SW 1271 (cell line): ENCODE measurements around the gene KLHDC3.
A peak's percentile ranks its signal among the peaks of the same experiment; 100 is the strongest.
"Not testable (repeated sequence)": the region's sequence is repeated elsewhere in the genome, so short reads cannot be mapped to it uniquely, and the experiment has no call there.

ENCODE experiments used
- DNase-seq, 2 experiments: peaks; one replicate each; lab custom pipeline; 2025; lab: John Stamatoyannopoulos, UW

The KLHDC3 gene

DNA sequence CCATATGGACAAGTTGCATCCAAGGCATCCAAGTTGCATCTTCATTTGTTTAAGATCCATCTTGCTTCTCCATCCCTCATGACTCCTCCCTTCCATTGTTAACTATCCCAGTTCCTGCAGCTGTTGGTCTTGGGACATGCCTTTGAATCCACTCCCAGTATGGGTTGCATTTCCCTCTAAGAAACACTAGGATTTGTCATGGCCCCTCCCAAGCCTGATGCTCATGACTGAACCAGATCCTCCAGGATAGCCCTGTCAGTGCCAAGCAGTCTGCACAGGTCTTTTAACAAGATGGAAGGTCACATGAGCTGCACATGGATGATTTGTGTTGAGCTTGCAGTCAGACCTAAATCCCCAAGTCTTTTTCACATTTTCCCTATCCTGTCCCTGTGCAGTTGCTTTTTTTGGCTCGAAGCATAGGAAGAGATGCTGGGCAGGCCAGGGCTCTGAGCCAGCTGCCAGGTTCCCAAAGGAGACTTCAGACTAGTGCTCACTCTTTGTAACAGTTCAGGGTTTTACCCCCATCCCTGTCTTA, 25.5 kb upstream of the KLHDC3 start:
- no peak for DNase-seq

DNA sequence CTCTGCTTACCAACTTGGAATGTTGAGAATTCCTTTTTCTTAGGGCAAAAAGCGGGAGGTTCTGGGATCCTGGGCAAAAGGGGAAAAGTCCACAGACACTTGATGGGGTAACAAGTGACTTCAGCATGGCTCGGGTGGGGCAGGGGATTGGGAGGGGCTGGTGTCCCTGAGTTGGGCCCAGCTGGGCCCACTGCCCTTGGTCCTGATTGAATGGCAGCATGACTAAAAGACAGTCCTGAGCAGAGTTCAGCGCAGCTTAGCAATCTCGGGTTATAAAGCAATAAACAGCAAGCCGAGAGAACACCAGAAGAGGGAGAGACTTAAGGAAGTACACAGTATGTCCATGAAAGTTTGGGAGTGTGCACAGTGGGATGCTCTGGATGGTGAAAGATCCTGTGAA, 24.1 kb upstream of the KLHDC3 start:
- no peak for DNase-seq

DNA sequence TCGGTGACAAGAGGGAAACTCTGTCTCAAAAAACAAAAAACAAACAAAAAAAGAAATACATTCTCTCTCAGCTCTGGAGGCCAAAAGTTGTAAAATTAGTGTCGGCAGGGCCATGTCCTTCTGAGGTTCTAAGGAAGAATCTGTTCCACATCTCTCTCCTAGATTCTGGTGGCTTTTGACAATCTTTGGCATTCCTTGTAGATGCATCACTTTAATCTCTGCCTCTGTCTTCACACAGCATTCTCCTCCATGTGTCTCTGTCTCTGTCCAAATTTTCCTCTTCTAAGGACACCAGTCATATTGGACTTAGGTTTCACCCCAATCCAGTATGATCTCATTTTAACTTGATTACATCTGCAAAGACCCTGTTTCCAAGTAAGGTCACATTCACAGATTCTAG, 20.6 kb upstream of the KLHDC3 start:
- no peak for DNase-seq

DNA sequence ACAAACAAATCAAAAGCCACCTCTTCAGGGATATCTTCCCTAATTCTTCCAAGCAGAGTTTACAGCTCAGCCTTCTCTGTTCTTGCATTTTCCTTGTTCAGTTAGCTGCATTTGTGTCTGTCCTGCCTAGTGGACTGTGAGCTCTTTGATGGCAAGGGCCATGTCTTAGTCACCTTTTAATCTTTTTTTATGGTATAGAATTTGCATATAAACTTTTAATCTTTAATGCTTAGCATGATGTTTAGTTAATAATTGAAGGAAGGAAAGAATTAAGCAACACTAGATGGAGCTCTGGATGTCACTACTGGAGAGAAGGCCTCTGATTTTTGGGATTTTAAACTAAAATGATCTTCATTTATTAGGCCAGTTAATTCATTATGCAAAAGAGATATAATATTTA, 17.5 kb upstream of the KLHDC3 start:
- peak in 1 of 2 experiments; percentile 17 for DNase-seq

DNA sequence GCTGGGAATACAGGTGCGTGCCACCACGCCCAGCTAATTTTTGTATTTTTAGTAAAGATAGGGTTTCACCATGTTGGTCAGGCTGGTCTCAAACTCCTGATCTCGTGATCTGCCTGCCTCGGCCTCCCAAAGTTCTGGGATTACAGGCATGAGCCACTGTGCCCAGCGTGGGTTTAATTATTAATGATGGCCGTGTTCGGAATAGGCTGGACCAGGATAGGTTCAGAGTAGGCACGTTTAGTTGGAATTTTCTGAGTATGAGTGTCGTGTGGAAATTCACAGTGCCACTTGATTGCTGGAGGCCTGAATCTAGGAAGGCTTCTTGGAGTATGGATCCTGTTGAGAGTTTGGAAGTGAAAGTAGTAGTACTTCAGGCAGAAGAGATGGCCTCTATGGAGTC, 15.8 kb upstream of the KLHDC3 start:
- not testable (repeated sequence) for DNase-seq

DNA sequence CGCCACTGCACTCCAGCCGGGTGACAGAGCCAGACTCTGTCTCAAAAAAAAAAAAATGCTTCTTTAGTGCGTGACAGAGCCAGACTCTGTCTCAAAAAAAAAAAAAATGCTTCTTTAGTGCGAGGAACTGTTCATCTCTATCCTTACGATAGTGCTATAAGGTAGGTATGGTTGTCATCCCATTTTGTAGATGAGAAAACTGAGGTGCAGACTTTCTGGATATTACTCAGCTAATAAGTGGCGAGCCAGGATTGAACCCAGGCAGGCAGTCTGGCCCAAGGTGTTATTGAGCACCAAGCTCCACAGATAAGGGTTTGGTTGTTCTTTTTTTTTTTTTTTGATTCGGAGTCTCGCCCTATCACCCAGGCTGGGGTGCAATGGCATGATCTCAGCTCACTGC, 12.2 kb upstream of the KLHDC3 start:
- DNase-seq = no peak

DNA sequence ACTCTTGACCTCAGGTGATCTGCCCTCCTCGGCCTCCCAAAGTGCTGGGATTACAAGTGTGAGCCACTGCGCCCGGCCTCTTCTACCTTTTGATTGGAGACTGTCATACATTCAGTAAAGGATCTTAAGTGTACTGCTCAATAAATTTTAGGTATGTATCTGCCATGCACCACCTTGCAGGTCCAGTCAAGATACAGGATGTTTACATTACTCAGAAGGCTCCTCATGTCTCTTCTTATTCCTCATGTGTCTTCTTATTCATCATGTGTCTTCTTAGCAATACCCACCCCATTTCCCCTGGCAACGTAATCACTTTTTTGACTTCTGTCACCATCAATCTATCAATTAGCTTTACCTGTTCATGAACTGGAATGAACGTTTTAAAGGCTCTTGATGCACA, 8.2 kb upstream of the KLHDC3 start:
- no peak for DNase-seq

DNA sequence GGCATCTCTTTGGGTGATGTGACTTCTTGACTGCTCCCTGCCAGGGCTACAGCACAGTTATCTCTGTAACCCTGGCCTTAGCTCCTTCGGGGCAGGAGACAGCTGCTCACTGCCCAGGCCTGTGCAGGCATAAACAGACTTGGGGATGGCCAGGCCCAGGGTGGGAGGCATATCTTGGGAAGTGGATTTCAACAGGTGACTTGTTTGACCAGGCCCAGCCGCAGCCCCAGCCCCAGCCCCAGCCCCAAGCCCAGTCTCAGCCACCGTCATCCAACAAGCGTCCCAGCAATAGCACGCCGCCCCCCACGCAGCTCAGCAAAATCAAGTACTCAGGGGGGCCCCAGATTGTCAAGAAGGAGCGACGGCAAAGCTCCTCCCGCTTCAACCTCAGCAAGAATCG, 7.8 kb upstream of the KLHDC3 start:
- DNase-seq = no peak

DNA sequence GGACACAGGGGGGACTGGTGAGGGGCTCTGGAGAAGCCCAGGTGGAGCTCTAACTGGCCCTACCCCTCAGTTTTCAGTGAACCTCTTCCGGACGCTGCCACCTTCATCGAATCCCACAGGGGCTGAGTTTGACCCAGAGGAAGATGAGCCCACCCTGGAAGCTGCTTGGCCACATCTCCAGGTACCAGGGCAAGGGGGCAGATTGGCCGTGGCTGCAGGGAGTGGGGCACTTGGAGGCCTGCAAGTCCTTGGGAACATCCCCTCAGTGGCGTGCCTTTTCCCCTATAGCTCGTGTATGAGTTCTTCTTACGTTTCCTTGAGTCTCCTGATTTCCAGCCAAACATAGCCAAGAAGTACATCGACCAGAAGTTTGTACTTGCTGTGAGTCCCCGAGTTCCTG, 6.9 kb upstream of the KLHDC3 start:
- no peak for DNase-seq

DNA sequence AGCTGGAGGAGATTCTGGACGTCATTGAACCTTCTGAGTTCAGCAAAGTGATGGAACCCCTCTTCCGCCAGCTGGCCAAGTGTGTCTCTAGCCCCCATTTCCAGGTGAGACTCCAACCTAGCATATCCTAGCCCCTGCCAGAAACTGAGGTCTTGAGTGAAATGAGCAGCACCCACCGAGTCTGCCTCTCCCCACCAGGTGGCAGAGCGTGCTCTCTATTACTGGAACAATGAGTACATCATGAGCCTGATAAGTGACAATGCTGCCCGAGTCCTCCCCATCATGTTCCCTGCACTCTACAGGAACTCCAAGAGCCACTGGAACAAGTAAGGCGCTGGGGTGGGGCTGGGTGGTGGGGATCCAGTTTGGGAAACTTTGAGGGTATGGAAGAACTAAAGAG, 4.9 kb upstream of the KLHDC3 start:
- DNase-seq = peak in 1 of 2 experiments; percentile 49

DNA sequence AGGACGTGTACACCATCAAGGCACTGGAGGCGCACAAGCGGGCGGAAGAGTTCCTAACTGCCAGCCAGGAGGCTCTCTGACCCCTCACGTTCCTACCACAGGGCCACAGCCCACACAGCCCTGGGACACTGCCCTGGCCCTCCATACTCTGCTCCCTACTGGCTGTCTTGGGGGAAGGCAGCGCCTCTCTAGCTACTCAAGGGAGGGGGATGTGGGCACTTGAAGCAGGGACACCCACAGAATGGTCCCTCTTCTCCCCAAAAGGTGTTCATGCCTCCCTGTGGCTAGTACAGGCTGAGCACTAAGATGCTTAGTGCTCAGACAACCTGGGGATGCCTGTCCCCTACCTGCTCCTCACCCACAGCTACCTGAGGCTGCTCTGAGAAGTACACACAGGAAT, 2.8 kb upstream of the KLHDC3 start:
- no peak for DNase-seq

DNA sequence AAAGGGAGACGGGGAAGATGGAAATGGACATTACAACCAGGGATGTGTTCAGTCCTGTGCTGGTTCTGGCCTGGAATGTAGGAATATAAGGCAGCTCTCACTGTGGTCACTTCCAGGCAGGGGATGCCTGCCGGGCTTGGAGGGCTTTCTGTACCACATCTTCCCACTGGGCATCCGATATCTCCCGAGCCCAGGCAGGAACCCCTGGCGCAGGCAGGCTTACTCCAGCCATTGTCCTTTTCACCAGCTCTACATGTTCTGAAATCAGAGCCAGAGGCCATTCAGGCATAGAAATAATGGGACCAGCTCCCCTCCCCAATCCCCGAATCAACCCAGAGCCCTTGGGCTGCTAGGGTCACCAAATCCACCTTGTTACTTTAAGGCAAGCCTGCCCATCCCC, 1.7 kb upstream of the KLHDC3 start:
- DNase-seq = no peak

DNA sequence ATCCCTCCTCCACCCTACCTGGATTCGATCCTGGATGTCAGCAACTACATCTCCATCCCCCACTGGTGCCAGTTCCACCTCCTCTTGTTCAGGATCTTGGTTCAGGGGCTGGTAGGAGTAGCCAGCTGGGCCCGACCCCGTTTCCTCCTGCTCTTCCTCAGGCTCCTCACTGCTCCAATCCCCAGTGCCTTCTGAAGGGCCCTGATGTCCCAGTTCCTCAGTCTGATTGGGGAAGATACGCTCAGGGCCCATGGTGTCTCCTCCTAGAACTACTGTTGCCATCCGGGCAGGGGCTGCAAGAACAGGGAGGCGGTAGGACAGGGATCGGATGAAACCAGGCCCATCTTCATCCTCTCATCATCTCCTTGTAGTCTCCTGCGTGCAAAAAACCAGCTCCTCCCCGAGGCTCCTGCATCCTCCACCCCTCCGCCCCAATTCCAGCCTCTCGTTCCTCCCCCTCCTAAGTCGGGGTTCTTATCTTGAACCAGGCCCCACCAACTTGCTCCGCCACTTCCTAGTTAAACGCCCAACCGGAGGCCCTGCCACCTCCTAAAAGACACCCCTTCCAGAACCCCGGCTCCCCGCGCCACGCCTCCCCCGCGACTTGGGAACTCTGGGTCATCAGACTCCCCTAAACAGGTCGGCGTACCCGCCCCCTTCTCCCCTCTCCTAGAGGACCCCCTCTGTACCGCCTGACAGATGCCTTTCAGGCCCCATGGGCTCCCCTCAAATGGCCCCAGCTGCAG, 779 bp upstream of the KLHDC3 start:
- no peak for DNase-seq

DNA sequence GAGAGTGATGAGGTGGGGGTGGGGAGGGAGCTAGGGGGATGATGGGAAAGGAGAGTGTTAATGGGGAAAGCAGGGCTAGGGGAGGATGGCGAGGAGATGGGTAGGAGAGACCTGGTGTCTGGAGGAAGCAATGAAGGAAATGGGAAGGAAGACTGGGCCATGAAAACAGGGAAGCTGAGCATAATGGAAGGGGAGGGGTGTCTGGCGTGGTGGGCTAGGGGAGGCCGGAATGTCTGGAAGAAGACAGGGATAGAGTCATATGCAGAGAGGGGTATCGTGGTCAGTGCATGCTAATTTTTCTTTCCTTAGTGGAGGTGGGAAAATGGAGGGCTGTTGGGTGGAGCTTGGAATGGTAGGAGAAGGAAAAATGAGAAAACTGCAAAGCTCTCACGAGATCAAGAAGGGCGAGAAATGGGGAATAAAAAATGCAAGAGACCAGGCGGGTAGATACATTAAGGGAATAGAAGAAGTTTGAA, 423 bp downstream of the KLHDC3 start:
- DNase-seq = peak; percentile 29 to 34

DNA sequence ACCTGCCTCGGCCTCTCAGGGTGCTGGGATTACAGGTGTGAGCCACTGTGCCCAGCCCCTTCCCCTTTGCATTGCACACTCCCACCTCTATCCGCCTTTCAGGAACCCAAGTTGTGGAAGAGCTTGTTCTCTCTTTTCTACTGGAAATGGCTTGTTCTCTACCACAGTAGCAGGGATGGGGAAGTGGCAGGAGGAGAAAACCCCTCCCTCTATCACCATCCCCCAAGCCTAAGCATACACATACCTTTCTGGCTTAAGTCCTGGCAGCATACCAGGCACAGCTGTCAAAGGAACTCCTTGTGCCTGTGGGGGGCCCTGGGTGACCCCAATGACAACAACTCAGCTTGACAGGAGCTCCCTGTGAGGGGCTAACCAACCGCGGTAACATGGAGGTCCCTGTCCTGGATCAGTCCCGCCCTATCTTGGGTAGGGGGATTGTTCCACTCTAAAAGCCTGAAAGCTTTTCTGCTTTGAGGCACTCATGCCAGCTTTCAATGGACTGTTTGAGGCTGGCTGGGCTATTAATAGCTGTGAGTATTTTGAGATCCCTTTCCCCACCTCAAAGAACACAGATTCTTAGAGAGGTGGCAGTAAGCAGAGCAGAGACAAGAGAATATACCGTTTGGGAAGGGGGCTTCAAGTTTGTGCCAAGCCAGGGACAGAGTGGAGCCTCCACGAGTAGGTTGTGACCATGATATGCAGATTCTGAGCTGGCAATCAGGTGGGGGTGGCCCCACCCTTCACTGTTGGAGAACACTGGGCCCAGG, 2.3 kb downstream of the KLHDC3 start:
- no peak for DNase-seq

DNA sequence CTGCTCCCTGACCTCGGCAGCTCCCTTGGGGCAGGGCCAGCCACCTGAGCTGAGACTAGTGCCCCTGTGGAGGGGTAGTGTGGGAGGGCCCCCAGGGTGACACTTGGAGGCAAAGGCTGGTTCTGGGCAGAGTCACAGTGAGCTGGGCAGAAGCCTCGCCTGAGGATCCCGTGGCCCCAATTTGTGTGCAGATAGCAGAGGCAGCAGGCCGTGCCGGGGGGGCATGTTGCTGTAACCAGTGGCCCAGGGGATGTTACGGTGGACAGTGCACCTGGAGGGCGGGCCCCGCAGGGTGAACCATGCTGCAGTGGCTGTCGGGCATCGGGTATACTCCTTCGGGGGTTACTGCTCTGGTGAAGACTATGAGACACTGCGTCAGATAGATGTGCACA, 2.9 kb downstream of the KLHDC3 start:
- DNase-seq = no peak

DNA sequence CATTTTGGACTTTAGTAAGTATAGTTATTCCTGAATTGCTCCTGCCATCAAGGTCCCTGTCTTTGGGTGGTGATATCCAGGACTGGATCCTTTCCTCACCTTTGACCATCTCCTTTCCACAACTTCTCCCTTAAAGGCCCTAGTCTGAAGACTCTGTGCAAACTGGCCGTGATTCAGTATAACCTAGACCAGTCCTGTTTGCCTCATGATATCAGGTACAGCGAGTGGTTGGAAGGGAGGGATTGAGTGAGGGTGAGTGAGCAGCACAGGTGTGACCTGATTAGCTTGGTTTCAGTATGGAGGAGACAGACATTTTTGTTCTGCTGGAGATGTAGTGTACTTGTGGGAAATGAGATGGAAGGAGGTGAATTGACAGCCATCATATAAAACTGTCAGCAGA, 5.1 kb downstream of the KLHDC3 start:
- no peak for DNase-seq

DNA sequence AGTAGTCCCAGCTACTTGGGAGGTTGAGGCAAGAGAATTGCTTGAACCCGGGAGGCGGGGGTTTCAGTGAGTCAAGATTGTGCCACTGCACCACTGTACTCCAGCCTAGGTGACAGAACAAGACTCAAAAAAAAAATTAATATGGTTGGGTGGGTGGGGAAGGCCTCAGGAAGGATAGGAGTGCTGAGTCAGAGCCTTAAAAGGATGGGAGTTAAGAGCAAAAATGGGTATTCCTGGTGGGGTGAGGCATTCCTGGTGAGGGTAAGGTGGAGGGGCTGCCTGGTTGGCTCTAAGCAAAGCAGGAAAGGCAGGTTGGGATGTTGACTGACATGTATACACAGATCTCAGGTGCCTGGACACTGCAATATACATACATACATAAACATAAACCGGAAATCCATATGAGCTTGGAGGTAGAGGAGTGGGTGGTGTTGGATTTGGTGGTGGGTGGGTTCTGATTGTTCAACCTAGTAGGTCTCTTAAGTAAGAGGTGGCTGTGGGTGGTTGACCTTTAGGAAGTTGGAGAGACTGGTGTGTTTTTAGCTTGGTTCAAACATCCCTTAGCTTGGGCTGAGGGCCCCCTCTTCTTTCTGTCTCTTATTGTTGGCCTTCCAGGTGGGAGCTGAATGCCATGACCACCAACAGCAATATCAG, 6.1 kb downstream of the KLHDC3 start:
- DNase-seq = no peak

DNA sequence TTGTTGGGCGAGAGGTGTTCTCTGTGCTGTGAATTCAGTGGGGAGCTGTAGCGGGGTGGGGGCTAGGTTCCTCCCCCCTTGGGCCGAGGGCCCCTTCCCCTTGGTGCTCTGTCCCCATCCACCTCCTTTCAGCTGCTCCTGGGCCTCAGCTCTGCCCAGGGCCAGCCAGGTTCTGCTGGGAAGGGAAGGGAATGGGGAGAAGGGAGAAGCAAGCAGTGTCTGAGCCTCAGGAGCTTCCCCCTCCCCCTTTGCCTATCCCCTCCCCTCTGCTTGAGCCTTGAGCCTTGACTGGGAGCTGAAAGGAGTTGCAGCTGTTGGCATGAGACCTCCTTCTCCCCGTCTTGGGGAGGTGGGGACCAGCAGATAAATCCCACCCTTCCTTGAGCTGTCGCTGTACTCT, 6.8 kb downstream of the KLHDC3 start:
- DNase-seq = peak in 1 of 2 experiments; percentile 33

DNA sequence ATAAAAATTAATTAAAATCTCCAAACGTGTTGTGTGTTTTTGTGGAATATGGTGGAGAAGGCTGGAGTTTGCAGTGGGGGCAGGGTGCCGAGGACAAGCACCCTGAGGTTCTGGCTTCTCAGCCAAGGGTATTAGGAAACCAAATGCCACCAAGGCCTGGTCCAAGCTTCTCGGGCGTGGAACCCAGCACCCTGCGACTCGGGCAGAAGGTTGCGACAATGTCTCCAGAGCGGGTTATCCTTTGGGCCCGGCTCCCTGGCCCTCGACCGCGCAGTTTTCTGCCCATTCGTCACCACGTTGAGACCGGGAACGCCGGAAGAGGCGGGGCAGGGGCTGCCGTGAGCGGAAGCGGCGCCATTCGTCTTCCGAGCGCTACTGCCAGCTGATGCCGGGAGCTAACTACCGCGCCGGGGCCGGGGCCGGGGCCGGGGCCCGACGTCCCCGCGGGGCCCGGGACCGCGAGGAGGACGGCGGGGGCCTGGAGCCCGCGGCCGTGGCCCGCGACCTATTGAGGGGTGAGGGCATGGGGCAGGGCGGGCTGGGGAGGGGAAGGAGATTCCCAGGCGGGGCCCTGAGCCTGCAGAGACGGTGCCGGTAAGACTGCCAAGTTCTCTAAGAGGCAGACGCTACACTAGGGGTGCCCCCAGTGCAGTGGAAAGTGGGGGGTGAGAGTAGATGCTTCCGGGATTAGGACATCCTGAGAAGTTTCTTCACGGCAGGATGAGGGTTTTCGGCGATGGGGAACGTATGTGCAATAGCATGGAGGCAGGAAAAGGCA, 7.4 kb downstream of the KLHDC3 start, which contains the start of gene RRP36:
RRP36 (plus strand) TSS at position 354 of the 778 bp plus-strand sequence; CDS start at position 386, 32 bp downstream.
- peak; percentile 55 to 74 for DNase-seq

DNA sequence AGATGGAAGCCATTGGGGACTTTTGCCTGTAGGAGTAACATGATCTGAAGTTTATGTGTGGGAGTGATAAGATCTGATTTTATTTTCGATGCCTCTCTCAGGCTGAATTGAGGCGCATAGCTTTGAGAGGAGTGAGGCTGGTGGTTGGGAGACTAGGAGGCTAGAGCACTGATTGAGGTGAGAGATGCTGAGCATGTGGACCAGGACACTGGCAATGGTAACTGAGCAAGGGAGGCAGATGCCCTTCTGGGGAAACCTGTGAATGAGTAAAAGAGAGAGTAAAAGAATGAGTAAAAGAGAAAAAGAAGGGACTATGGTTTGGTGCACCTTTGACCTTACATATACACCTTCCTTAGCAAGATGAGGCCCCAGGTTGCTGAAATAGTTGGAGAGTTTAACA, 10.4 kb downstream of the KLHDC3 start:
- DNase-seq = no peak

DNA sequence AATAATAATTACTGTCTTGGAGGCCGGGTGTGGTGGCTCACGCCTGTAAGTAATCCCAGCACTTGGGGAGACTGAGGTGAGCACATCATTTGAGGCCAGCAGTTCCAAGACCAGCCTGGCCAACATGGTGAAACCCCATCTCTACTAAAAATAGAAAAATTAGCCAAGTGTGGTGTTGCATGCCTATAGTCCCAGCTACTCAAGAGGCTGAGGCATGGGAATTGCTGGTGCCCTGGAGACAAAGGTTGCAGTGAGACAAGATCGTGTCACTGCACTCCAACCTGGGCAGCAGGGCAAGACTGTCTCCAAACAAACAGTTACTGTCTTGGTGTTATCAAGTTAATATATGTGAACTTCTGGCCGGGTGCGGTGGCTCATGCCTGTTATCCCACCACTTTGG, 12.3 kb downstream of the KLHDC3 start:
- DNase-seq = no peak
